ENCODE data around the gene DBN1.

DNA sequence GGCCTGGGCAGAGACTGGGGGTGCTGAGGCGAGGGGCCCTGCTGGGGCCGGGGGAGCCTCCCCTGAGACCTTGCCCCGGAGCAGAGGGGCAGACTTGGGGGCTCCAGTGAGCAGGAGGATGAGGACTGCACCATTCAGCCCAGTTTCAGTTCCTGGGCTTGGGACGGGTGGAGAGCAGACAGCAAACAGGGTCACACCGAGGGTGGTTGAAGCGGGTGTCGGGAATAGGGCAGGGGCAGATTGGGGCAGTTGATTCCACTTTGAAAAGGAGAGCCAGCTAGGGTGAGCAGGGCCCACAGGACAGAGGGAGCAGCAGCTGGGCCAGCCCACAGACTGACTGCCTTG lies 42.5 kb downstream of the DBN1 start:
- TF ChIP-seq, protein P1, sequence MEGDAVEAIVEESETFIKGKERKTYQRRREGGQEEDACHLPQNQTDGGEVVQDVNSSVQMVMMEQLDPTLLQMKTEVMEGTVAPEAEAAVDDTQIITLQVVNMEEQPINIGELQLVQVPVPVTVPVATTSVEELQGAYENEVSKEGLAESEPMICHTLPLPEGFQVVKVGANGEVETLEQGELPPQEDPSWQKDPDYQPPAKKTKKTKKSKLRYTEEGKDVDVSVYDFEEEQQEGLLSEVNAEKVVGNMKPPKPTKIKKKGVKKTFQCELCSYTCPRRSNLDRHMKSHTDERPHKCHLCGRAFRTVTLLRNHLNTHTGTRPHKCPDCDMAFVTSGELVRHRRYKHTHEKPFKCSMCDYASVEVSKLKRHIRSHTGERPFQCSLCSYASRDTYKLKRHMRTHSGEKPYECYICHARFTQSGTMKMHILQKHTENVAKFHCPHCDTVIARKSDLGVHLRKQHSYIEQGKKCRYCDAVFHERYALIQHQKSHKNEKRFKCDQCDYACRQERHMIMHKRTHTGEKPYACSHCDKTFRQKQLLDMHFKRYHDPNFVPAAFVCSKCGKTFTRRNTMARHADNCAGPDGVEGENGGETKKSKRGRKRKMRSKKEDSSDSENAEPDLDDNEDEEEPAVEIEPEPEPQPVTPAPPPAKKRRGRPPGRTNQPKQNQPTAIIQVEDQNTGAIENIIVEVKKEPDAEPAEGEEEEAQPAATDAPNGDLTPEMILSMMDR (IDR thresholded peaks at IDR 0.05; ENCODE audit: low read depth, low read length), result no peak
- TF ChIP-seq POLR2A (IDR thresholded peaks at IDR 0.05; ENCODE audit: extremely low read depth, insufficient read length), result no peak
- no peak for TF ChIP-seq MAX (IDR thresholded peaks at IDR 0.05; ENCODE audit: low read depth, low read length)
